Activated T-cell treated with anti-CD3 and anti-CD28 coated beads, Interleukin-2, amount 50 U/mL, for 24 hours (primary cell): ENCODE measurements around the gene VILL.
A peak's percentile ranks its signal among the peaks of the same experiment; 100 is the strongest.

ENCODE experiments used
- DNase-seq: peaks from one replicate; pipeline ENCODE4 v3.0.0-alpha.2; 2020
- H3K27ac Mint-ChIP-seq: 2 replicates; pipeline ENCODE4 v1.8.0; 2020; ENCODE audit warnings: mild to moderate bottlenecking, mixed read lengths
- H3K27me3 Mint-ChIP-seq: 2 replicates; pipeline ENCODE4 v1.8.0; 2020; ENCODE audit warnings: mixed read lengths
- H3K36me3 Mint-ChIP-seq: 2 replicates; pipeline ENCODE4 v1.8.0; 2020; ENCODE audit warnings: low read depth, mixed read lengths
- H3K4me1 Mint-ChIP-seq: 2 replicates; pipeline ENCODE4 v1.8.0; 2020; ENCODE audit warnings: low read depth, mixed read lengths
- H3K4me3 Mint-ChIP-seq: 2 replicates; pipeline ENCODE4 v1.8.0; 2020; ENCODE audit warnings: mild to moderate bottlenecking, moderate library complexity, mixed read lengths
- H3K9me3 Mint-ChIP-seq: 2 replicates; pipeline ENCODE4 v1.8.0; 2020; ENCODE audit warnings: mixed read lengths

VILL gene

DNA sequence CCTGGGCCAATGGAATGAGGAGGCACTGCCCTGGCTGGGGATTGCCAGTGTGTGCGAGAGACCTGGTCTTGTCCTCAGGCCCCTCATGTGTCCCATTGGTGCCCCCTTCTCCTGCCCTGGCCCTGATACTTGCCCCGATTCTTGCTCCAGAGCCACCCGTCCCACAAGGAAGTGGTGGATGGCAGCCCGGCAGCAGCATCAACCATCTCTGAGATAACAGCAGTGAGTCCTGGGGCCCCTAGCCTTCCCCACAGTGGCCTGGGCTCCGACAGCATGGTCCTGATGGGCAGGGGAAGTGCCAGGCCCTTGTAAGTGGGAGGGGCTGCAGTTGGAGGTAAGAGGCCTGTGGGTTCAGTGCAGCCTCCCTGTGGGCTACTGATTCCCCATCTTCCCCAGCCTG, 15.4 kb downstream of the VILL start:
- peaks cover 16% of the 10 kb centered on the region for H3K4me1 Mint-ChIP-seq
- H3K36me3 Mint-ChIP-seq = peaks cover 69% of the 10 kb centered on the region
- H3K4me3 Mint-ChIP-seq = no peak overlapping the region
- H3K9me3 Mint-ChIP-seq = no peaks in the 10 kb centered on the region
- no peak for DNase-seq
- H3K27me3 Mint-ChIP-seq = no peaks in the 10 kb centered on the region
- H3K27ac Mint-ChIP-seq = no peak overlapping the region

DNA sequence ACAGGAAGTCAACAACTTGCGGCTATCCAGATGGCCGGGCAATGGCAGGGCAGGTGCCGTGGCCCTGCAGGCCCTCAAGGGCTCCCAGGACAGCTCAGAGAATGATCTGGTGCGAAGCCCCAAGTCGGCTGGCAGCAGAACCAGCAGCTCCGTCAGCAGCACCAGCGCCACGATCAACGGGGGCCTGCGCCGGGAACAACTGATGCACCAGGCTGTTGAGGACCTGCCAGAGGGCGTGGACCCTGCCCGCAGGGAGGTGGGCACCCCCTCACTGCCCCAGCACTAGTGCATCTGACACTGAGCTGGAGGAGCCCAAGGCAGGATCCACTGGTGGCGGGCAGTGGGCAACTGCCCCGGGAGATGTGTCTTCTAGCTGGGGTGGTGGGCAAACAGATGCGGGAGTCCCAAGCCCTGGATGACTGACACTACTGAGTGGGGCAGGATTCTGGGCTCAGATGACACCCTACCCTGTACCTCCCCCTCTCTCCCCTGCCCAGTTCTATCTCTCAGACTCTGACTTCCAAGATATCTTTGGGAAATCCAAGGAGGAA, 15.9 kb downstream of the VILL start:
- DNase-seq = no peak
- Mint-ChIP-seq H3K27ac (no peak overlapping the region), H3K4me3 (no peak overlapping the region), H3K4me1 (peaks cover 16% of the 10 kb centered on the region), H3K9me3 (no peaks in the 10 kb centered on the region), H3K36me3 (peaks cover 69% of the 10 kb centered on the region), H3K27me3 (no peaks in the 10 kb centered on the region)

DNA sequence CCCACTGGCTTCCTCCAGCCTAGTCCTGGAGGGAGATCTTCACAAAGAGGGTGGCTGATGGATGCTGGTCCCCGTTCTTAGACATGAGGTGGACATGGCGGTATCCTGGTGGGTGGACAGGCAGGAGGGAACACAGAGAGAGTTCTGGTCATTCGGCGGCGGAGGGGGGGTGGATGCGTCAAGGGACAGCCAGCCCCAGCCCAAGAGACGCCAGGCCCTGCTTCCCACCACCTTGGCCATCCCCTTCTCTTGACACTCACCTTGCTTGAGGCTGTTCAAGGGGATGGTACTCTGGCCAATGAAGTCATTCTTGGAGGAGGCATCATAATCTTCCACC, 17.1 kb downstream of the VILL start:
- no peak overlapping the region for H3K27ac Mint-ChIP-seq
- peaks cover 16% of the 10 kb centered on the region for H3K4me1 Mint-ChIP-seq
- H3K4me3 Mint-ChIP-seq = no peak overlapping the region
- DNase-seq = no peak
- no peaks in the 10 kb centered on the region for H3K9me3 Mint-ChIP-seq
- no peaks in the 10 kb centered on the region for H3K27me3 Mint-ChIP-seq
- H3K36me3 Mint-ChIP-seq = peaks cover 59% of the 10 kb centered on the region

DNA sequence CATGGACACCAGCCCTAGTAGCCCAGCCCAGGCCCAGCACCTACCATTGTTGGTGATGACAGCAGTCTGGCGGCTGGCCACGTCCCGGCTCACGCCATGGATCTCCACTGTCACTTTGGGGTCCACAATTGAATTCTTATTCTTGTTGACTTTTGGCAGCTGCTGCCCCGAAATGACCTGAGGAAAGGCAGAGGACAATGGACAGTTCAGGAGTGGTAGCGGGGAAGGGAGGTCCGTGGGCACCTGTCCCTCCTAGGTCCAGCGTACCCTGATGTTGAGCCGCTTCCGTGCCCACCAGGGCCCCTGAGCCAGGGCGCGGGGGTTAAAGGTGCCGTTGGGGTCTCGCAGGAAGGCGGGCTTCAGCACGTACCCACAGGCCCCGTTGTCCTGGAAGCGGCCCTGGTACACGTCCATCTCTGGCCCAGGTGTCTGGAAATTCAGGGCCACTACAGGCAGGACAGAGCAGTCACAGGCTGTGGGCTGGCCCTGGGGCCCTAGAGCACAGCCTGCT, 17.7 kb downstream of the VILL start:
- Mint-ChIP-seq H3K4me1 (peaks cover 12% of the 10 kb centered on the region), H3K27me3 (no peaks in the 10 kb centered on the region), H3K4me3 (no peak overlapping the region), H3K9me3 (no peaks in the 10 kb centered on the region), H3K36me3 (peaks cover 54% of the 10 kb centered on the region), H3K27ac (peak overlapping the region; percentile 69)
- DNase-seq = no peak

DNA sequence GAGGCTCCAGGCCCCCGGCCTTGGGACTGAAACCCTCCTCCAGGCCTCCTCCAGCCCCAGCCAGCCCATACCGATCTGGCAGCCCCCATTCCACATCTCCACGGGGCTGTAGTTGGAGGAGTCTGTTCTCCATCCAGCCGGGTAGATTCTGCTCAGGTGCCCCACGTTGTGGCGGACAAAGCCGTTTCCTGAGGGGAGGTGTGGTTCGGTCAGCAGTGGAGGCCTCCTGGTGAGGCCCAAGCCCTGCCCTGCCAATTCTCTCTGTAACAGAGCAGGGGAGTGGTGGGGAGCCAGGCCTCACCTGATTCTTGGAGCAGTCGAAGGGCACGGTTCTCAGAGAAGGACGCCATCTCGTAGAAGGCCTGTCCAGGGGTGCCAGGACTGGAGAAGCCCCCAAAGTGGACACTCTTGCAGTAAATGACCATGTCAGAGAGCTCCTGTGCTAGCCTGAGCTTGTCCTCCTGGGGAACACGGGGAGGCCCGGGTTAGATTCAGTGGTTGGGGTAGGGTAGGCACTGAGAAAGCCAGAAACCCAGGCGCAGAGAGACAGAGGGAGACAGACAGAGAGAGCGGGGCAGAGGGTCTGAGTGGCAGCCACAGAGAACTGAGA, 18.5 kb downstream of the VILL start:
- H3K9me3 Mint-ChIP-seq = no peaks in the 10 kb centered on the region
- H3K27ac Mint-ChIP-seq = peak overlapping the region; percentile 63

DNA sequence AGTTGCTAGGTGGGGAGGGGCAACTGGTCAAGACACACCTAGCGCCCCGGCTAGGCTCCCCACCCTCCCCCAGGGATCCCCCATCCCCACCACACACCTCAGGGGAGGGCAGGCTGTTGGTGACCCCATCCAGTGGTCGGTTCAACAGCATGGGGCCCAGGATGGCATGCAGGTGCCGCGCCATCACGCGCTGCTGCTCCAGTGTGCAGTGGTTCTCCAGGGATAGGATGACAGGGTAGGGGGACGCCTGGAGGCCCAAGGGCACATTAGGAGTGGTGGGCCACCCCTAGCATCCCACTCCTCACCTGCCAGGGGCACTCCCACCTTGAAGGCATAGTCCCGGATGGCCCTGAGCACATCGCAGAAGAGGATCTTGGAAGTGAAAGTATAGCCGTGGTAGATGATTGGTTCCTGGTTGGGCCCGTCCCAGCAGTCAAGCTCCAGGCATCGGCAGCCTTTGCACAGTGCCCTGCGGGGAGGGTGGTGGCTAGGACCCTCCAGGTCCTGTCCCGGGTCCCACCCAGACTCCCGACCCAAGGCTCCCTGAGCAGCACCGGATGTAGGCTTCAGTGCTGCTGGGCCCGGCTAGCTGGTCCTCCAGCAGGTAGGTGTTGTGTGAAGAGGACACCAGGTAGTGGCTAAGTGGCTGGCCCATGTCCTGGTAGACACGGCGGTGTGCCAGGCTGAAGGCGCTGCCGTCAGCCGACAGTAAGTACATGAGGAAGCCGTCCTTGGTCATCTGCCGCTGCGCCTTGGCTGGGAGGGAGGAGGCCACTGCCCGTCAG, 19.4 kb downstream of the VILL start:
- no peak for DNase-seq
- H3K36me3 Mint-ChIP-seq = peaks cover 48% of the 10 kb centered on the region
- H3K27me3 Mint-ChIP-seq = no peaks in the 10 kb centered on the region
- no peaks in the 10 kb centered on the region for H3K4me1 Mint-ChIP-seq
- H3K9me3 Mint-ChIP-seq = no peaks in the 10 kb centered on the region
- H3K4me3 Mint-ChIP-seq = no peak overlapping the region
- H3K27ac Mint-ChIP-seq = no peak overlapping the region

More for the DNA sequence above, 18.5 kb downstream of the VILL start:
- no peak overlapping the region for H3K4me3 Mint-ChIP-seq
- no peaks in the 10 kb centered on the region for H3K27me3 Mint-ChIP-seq
- peaks cover 50% of the 10 kb centered on the region for H3K36me3 Mint-ChIP-seq
- H3K4me1 Mint-ChIP-seq = peaks cover 8% of the 10 kb centered on the region
- no peak for DNase-seq

DNA sequence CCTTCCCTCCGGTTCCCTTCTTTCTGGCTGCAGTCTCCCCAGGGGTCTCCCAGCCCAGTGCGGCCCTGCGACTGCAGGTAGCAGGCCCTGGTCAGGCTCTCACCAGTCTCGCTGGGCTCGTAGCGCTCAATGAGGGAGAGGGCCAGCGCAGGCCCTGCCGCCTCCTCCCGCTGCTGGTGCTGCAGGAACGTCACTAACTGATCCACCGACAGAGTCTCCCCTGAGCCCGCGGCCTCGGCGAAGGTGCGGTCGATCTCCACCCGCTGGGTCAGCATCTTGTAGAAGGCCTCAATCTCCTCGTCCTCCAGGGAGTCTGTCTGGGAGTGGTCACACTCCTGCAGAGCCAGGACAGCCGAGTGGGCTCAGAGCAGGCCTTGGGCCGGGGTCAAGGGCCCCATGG, 20.5 kb downstream of the VILL start:
- H3K27ac Mint-ChIP-seq = peak overlapping the region; percentile 47
- H3K36me3 Mint-ChIP-seq = peaks cover 48% of the 10 kb centered on the region
- H3K4me1 Mint-ChIP-seq = no peaks in the 10 kb centered on the region

DNA sequence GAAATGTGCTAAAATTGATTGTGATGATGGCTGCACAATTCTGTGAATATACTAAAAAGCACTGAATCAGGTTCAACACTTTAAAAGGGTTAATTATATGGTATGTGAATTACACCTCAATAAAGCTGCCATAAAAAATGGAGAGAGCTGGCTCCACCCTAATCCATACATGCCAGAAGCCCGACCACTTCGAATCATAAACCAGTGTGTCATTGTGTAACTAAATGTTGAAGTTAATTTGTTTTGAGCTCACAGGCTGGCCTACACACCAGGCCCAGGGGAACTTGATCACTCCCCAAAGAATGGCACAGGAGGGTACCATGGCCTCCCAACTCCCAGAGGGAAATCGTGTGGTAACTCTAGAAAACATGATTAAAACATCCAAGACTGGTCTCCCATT, 24.9 kb downstream of the VILL start:
- H3K36me3 Mint-ChIP-seq = peaks cover 49% of the 10 kb centered on the region
- H3K27me3 Mint-ChIP-seq = no peaks in the 10 kb centered on the region
- no peak for DNase-seq
- no peak overlapping the region for H3K27ac Mint-ChIP-seq
- H3K9me3 Mint-ChIP-seq = peaks cover 2% of the 10 kb centered on the region
- H3K4me3 Mint-ChIP-seq = no peak overlapping the region
- no peaks in the 10 kb centered on the region for H3K4me1 Mint-ChIP-seq

More for the DNA sequence above, 20.5 kb downstream of the VILL start:
- H3K9me3 Mint-ChIP-seq = peaks cover under 1% of the 10 kb centered on the region
- no peaks in the 10 kb centered on the region for H3K27me3 Mint-ChIP-seq
- no peak overlapping the region for H3K4me3 Mint-ChIP-seq
- DNase-seq = no peak

DNA sequence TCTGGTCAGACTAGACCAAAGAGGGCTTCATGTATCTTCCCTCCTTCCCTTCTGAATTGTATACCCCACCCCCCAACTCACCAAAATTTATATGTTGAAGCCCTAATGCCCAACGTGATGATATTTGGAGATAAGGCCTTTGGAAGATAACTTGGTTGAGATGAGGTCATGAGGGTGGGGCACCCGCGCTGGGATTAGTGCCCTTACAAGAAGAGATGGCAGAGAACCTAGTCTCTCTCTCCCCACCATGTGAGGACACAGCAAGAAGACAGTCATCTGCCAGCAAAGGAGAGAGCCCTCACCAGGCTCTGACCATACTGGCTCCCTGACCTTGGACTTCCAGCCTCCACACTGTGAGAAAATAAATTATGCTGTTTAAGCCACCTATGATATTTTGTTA, 25.4 kb downstream of the VILL start:
- H3K27me3 Mint-ChIP-seq = no peaks in the 10 kb centered on the region
- H3K9me3 Mint-ChIP-seq = peaks cover 2% of the 10 kb centered on the region
- no peak overlapping the region for H3K4me3 Mint-ChIP-seq
- H3K36me3 Mint-ChIP-seq = peaks cover 50% of the 10 kb centered on the region
- no peak for DNase-seq
- H3K27ac Mint-ChIP-seq = no peak overlapping the region
- H3K4me1 Mint-ChIP-seq = no peaks in the 10 kb centered on the region

DNA sequence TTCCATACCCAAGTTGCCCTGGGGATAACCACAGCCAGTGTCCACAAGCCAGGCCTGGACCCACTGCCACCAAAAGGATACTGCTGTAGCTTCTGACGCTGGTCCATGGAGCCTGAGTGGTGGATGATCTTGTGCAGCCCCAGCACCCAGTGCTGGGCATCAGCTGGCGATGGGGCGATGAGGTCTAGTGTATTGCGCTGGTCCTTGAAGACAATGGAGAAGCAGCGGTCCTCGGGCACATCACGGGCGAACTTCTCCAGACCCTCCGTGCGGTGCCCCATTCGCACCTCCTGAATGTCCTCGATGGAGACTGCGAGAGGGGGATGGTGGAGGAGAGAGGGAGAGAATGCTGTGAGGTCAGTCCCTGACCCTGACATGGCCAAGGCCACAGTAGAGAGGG, 25.8 kb downstream of the VILL start:
- Mint-ChIP-seq H3K9me3 (peaks cover 2% of the 10 kb centered on the region), H3K4me3 (no peak overlapping the region), H3K27me3 (no peaks in the 10 kb centered on the region), H3K27ac (no peak overlapping the region), H3K36me3 (peaks cover 47% of the 10 kb centered on the region), H3K4me1 (no peaks in the 10 kb centered on the region)
- no peak for DNase-seq

DNA sequence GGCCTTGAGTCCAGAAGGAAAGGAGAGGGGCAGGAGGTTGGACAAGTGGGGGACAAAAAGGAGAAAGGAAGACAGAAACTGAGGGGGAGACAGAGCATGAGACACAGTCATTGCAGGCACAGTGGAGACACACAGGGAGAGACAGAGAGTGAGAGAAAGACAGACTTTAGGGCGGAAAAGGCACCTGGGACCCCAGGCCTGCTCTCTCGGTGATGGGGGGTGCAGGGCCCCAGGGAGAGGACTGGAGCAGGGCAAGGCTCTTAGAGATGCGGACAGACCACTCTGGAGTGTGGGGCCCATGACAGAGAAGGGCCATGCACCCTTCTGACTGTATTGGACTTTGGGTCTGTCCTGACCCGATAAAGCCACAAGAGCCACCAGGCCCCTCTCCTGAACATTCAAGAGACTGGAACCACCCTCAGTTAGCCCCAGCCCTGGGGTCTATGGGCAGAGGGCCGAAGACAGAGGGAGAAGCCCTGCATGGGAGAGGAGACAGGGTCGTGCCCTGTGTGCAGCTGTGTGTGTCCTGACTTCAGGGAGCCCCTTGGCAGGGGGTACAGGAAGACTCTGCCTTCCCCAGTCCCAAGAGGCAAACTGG, 26.4 kb downstream of the VILL start:
- H3K27ac Mint-ChIP-seq = peak overlapping the region; percentile 1
- H3K4me3 Mint-ChIP-seq = no peak overlapping the region
- peaks cover 47% of the 10 kb centered on the region for H3K36me3 Mint-ChIP-seq
- H3K9me3 Mint-ChIP-seq = peaks cover 2% of the 10 kb centered on the region
- no peak for DNase-seq
- no peaks in the 10 kb centered on the region for H3K27me3 Mint-ChIP-seq
- H3K4me1 Mint-ChIP-seq = no peaks in the 10 kb centered on the region

DNA sequence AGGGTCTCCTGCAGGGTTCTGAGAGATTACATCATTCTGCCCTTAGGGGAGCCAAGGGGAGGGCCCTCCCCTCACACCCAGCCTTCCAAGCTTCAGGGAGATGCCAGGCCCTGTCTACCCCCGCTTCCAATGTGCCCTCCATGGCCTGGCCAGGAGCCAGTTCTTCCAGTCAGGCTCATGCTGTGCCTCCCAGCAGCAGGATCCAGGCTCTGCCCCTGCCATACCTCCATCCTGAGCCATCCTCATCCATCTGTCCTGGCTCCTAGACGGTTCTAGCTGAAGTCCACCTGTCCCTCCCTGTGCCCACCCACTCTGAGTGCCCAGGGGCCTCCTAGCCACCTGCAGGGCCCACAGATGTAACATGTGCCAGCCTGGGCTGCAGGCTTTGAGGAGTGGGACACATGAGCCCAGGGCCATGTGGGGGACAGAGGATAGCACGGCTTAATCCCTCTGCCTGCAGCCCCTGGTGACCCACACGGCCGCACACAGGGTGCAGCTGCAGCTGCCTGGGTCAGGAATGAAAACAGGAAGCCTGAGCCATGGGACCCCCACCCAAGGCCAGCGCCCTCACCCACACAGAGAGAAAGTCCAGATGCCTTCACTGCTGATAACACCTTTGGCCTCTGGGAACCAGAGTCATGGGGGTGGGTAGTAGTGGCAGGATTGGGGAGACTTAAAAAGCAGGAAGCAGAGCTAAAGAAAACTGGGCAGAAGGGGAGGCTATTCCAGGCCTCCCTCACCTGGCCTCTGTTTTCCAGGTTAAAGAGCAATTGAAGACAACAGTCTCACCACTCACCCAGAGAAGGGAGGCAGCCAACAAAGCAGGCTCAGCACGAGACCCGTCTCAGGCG, 27.1 kb downstream of the VILL start:
- H3K4me3 Mint-ChIP-seq = no peak overlapping the region
- H3K27me3 Mint-ChIP-seq = no peaks in the 10 kb centered on the region
- no peak for DNase-seq
- H3K27ac Mint-ChIP-seq = no peak overlapping the region
- H3K36me3 Mint-ChIP-seq = peaks cover 47% of the 10 kb centered on the region
- peaks cover 5% of the 10 kb centered on the region for H3K4me1 Mint-ChIP-seq
- peaks cover 2% of the 10 kb centered on the region for H3K9me3 Mint-ChIP-seq

DNA sequence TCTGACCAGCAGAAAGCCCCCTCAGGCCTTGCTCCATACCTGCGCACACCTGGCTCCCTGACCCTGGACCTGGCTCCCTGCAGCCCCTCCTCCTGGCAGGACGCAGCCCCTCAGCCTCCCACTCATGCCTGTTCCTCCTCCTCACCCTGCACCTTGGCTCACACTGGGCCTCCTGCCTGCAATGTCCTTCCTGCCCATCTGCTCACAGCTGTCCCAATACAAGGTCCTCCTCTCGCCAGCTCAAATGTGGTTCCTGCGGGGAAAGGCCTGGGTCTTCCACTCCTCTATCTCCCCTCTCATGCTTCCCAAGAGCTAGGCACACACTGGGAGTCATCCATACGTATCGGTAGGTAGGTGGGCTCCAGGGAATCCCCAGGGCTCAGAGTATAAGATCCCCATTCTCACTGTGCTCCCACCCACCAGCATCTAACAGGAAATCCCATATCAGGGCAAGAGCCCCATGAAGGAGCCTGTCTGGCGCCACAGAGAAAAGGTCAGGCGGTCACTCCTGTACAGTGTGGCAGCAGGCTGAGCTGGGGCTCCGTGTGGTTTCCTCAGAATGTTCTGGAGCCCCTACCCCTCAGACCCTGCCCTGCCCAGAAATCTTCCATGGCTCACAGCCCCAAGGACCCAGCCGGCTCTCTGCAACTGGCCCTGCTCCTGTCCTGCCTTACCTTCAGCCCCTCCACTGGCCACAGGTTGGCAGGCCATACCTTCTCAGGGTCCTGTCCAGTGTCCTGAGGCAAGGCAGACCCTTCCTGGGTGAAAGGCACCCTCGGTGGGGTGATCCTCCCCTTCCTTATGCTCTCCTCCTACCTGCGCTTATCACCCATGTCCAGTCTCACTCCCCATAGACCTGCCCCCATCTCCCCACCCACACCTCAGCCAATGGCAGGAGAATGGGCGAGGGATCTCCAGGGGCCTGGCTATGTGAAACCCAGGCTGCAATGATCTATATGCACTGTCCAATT, 28.0 kb downstream of the VILL start:
- H3K36me3 Mint-ChIP-seq = peaks cover 46% of the 10 kb centered on the region
- H3K27ac Mint-ChIP-seq = peak overlapping the region; percentile 24
- H3K9me3 Mint-ChIP-seq = peaks cover 2% of the 10 kb centered on the region
- H3K4me3 Mint-ChIP-seq = no peak overlapping the region
- peaks cover 11% of the 10 kb centered on the region for H3K4me1 Mint-ChIP-seq
- no peak for DNase-seq
- no peaks in the 10 kb centered on the region for H3K27me3 Mint-ChIP-seq
